ENCODE measurements around the gene DNAH10. TPM values are rescaled to one million over a fixed set of nuclear protein-coding genes. Genes with fewer than 3 reads are reported as not detected.

DNAH10 gene
- total and polyA plus RNA-seq, 11 donors, result 0.04 to 0.45 (median 0.23) TPM; not detected in 4

GRCh38 chr12:123840765-123841425 lies 78.8 kb downstream of the DNAH10 start:
- no peaks in the 10 kb centered on the region for H3K9me3 ChIP-seq
- peaks cover 0 to 40% (median 0%) of the 10 kb centered on the region in 9 donors for H3K27me3 ChIP-seq
- H3K4me3 ChIP-seq, result no peak overlapping the region
- WGBS, 4 donors, result 90 to 91% (median 91%) methylated on average over 16 of the region's 16 CpGs
- H3K4me1 ChIP-seq, result no peaks in the 10 kb centered on the region
- intact Hi-C loops (cut with DNase I), result no loop called here
- TF ChIP-seq CTCF (IDR thresholded peaks at IDR 0.05) (no peak), POLR2A (IDR thresholded peaks at IDR 0.05) (no peak)
- H3K27ac ChIP-seq, result no peak overlapping the region
- no peak for DNase-seq
- no peaks in the 10 kb centered on the region for H3K36me3 ChIP-seq
- ATAC-seq, result no peak

- no peaks in the 10 kb centered on the region for H3K36me3 ChIP-seq
- DNase-seq (no peak), ATAC-seq (no peak)
- intact Hi-C loops (cut with DNase I), result no loop called here
- no peaks in the 10 kb centered on the region for H3K9me3 ChIP-seq
- H3K4me1 ChIP-seq, result no peaks in the 10 kb centered on the region
- no peak overlapping the region for H3K4me3 ChIP-seq
- H3K27ac ChIP-seq, result no peak overlapping the region
- peaks cover 0 to 24% (median 0%) of the 10 kb centered on the region in 9 donors for H3K27me3 ChIP-seq
- 78 to 85% (median 81%) methylated on average over 14 of the region's 14 CpGs for WGBS, 4 donors
- no peak for TF ChIP-seq POLR2A (IDR thresholded peaks at IDR 0.05)
- no peak for TF ChIP-seq CTCF (IDR thresholded peaks at IDR 0.05)
Observed at GRCh38 chr12:123843912-123844748, 82.0 kb downstream of the DNAH10 start.

- intact Hi-C loops (cut with DNase I), result no loop called here
- peaks cover 0 to 15% (median 0%) of the 10 kb centered on the region in 9 donors for H3K27me3 ChIP-seq
- TF ChIP-seq POLR2A (IDR thresholded peaks at IDR 0.05) (no peak), CTCF (IDR thresholded peaks at IDR 0.05) (no peak)
- no peaks in the 10 kb centered on the region for H3K9me3 ChIP-seq
- no peak overlapping the region for H3K27ac ChIP-seq
- H3K4me1 ChIP-seq, result no peaks in the 10 kb centered on the region
- no peak overlapping the region for H3K4me3 ChIP-seq
- no peak for ATAC-seq
- no peaks in the 10 kb centered on the region for H3K36me3 ChIP-seq
- WGBS, 4 donors, result 91 to 93% (median 92%) methylated on average over 18 to 19 of the region's 19 CpGs
- no peak for DNase-seq
Observed at GRCh38 chr12:123845881-123846280, 83.8 kb downstream of the DNAH10 start.

GRCh38 chr12:123846340-123846739 lies 84.2 kb downstream of the DNAH10 start:
- no peak overlapping the region for H3K4me3 ChIP-seq
- H3K27me3 ChIP-seq, result peaks cover 0 to 15% (median 0%) of the 10 kb centered on the region in 9 donors
- no peak overlapping the region for H3K27ac ChIP-seq
- no peak for DNase-seq
- no peaks in the 10 kb centered on the region for H3K9me3 ChIP-seq
- TF ChIP-seq CTCF (IDR thresholded peaks at IDR 0.05), result no peak
- no peak for TF ChIP-seq POLR2A (IDR thresholded peaks at IDR 0.05)
- no peak for ATAC-seq
- no peaks in the 10 kb centered on the region for H3K4me1 ChIP-seq
- no peaks in the 10 kb centered on the region for H3K36me3 ChIP-seq
- intact Hi-C loops (cut with DNase I), result no loop called here
- 63 to 73% (median 71%) methylated on average over 5 of the region's 5 CpGs for WGBS, 4 donors
